ENCODE results near the gene TRMO. TPM values are rescaled to one million over a fixed set of nuclear protein-coding genes. Genes with fewer than 3 reads are reported as not detected.
A peak's percentile ranks its signal among the peaks of the same experiment; 100 is the strongest.

TRMO gene
- total and polyA plus RNA-seq, 9 of the 15 experiments (the other 6 are each of a cell fraction or from before 2014, with no cell fraction given) = 5.6 to 22.4 (median 16.2) TPM

- Histone ChIP-seq H3K9me1 (ENCODE audit: control insufficient read depth, insufficient read depth, low read length) (no peaks in the 10 kb centered on the region), H3K27ac (ENCODE audit: extremely low read depth, low read depth, low read length) (no peak overlapping the region), H3K4me2 (ENCODE audit: insufficient read depth, low read length) (no peak overlapping the region), H3K4me3 (no peak overlapping the region), H2AFZ (ENCODE audit: low read depth, low read length) (peak overlapping the region; percentile 77), H3K9ac (ENCODE audit: insufficient read depth in 1 of 2, low read depth in 2 of 2, low read length in 2 of 2) (peak overlapping the region; percentile 8 to 25; a peak in 1 of 4 replicates), H3K79me2 (ENCODE audit: control insufficient read depth, insufficient read depth, low read length) (peaks cover 20% of the 10 kb centered on the region; the same call in 2 of the 3 replicates), H3K36me3 (ENCODE audit: control insufficient read depth, insufficient read depth, low read length) (no peaks in the 10 kb centered on the region), H3K27me3 (ENCODE audit: control insufficient read depth in 2 of 2, insufficient read depth in 2 of 2, low read length in 2 of 2) (no peaks in the 10 kb centered on the region), H3K4me1 (replicated peaks in 1 of 2; ENCODE audit: control insufficient read depth in 2 of 2, insufficient read depth in 2 of 2, low read length in 2 of 2) (peaks cover 22 to 46% of the 10 kb centered on the region in 2 experiments), H4K20me1 (replicated peaks; ENCODE audit: control insufficient read depth, insufficient read depth, low read length) (no peaks in the 10 kb centered on the region), H3K9me3 (replicated peaks; ENCODE audit: control insufficient read depth, insufficient read depth, low read depth, low read length) (no peaks in the 10 kb centered on the region)
- TF ChIP-seq TAL1 (IDR thresholded peaks at IDR 0.05) (no peak), SIN3A (IDR thresholded peaks at IDR 0.05; ENCODE audit: borderline replicate concordance in 2 of 2, control insufficient read depth in 1 of 2, low read depth in 2 of 2, low read length in 2 of 2) (no peak), CXXC5 (CRISPR knock-in tag; IDR thresholded peaks at IDR 0.05) (no peak), NCOA1 (IDR thresholded peaks at IDR 0.05; ENCODE audit: low read depth) (no peak), ZNF75A (CRISPR knock-in tag; IDR thresholded peaks at IDR 0.05) (no peak), PHB2 (IDR thresholded peaks at IDR 0.05; ENCODE audit: low read depth) (no peak), ZNF584 (CRISPR knock-in tag; IDR thresholded peaks at IDR 0.05; ENCODE audit: low read depth) (no peak), ZBTB12 (CRISPR knock-in tag; IDR thresholded peaks at IDR 0.05) (no peak), SRF (CRISPR knock-in tag; IDR thresholded peaks at IDR 0.05) (no peak), NEUROD1 (IDR thresholded peaks at IDR 0.05; ENCODE audit: borderline replicate concordance, low read depth, low read length, partially characterized antibody) (no peak), TRIM24 (IDR thresholded peaks at IDR 0.05) (no peak)
- TF ChIP-seq, protein P1, sequence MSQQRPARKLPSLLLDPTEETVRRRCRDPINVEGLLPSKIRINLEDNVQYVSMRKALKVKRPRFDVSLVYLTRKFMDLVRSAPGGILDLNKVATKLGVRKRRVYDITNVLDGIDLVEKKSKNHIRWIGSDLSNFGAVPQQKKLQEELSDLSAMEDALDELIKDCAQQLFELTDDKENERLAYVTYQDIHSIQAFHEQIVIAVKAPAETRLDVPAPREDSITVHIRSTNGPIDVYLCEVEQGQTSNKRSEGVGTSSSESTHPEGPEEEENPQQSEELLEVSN (IDR thresholded peaks at IDR 0.05; ENCODE audit: borderline replicate concordance in 1 of 2, extremely low read depth in 1 of 2, insufficient read depth in 1 of 2, insufficient read length in 1 of 2, low read depth in 1 of 2, low read length in 1 of 2, poor library complexity in 1 of 2, severe bottlenecking in 1 of 2) = no peak
- TF ChIP-seq, protein P2, sequence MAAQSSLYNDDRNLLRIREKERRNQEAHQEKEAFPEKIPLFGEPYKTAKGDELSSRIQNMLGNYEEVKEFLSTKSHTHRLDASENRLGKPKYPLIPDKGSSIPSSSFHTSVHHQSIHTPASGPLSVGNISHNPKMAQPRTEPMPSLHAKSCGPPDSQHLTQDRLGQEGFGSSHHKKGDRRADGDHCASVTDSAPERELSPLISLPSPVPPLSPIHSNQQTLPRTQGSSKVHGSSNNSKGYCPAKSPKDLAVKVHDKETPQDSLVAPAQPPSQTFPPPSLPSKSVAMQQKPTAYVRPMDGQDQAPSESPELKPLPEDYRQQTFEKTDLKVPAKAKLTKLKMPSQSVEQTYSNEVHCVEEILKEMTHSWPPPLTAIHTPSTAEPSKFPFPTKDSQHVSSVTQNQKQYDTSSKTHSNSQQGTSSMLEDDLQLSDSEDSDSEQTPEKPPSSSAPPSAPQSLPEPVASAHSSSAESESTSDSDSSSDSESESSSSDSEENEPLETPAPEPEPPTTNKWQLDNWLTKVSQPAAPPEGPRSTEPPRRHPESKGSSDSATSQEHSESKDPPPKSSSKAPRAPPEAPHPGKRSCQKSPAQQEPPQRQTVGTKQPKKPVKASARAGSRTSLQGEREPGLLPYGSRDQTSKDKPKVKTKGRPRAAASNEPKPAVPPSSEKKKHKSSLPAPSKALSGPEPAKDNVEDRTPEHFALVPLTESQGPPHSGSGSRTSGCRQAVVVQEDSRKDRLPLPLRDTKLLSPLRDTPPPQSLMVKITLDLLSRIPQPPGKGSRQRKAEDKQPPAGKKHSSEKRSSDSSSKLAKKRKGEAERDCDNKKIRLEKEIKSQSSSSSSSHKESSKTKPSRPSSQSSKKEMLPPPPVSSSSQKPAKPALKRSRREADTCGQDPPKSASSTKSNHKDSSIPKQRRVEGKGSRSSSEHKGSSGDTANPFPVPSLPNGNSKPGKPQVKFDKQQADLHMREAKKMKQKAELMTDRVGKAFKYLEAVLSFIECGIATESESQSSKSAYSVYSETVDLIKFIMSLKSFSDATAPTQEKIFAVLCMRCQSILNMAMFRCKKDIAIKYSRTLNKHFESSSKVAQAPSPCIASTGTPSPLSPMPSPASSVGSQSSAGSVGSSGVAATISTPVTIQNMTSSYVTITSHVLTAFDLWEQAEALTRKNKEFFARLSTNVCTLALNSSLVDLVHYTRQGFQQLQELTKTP (IDR thresholded peaks at IDR 0.05; ENCODE audit: low read depth in 1 of 2, partially characterized antibody in 2 of 2) = no peak
- TF ChIP-seq, protein P3, sequence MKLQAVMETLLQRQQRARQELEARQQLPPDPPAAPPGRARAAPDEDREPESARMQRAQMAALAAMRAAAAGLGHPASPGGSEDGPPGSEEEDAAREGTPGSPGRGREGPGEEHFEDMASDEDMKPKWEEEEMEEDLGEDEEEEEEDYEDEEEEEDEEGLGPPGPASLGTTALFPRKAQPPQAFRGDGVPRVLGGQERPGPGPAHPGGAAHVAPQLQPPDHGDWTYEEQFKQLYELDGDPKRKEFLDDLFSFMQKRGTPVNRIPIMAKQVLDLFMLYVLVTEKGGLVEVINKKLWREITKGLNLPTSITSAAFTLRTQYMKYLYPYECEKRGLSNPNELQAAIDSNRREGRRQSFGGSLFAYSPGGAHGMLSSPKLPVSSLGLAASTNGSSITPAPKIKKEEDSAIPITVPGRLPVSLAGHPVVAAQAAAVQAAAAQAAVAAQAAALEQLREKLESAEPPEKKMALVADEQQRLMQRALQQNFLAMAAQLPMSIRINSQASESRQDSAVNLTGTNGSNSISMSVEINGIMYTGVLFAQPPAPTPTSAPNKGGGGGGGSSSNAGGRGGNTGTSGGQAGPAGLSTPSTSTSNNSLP (IDR thresholded peaks at IDR 0.05; ENCODE audit: borderline replicate concordance, low read depth, low read length) = no peak
- intact Hi-C loops (cut with micrococcal nuclease) (no loop called here), in situ Hi-C loops (cut with MboI) (no loop called here)
- POLR2A ChIA-PET = interaction anchor here (1.3 to 1.7 kb wide), 2 partner anchors 14 to 18 kb away, joined by 3 to 8 read pairs; partner anchors contain the start of gene ANP32B
- CTCF ChIA-PET (ENCODE audit: low intra/inter-chr PET ratio) = no interaction called here
- no peak for DNase-seq (ENCODE audit: extremely low read depth in 1 of 4, low spot score in 3 of 4)
- no TSS peak for BruUV-seq (replicated peaks)
- no peak for FAIRE-seq
- no peak for ATAC-seq
Measured at GRCh38 chr9:97964901-97965300, 42.6 kb upstream of the TRMO start.
